ENCODE data around the gene CCDC40.
A peak's percentile ranks its signal among the peaks of the same experiment; 100 is the strongest.

CCDC40 gene

DNA sequence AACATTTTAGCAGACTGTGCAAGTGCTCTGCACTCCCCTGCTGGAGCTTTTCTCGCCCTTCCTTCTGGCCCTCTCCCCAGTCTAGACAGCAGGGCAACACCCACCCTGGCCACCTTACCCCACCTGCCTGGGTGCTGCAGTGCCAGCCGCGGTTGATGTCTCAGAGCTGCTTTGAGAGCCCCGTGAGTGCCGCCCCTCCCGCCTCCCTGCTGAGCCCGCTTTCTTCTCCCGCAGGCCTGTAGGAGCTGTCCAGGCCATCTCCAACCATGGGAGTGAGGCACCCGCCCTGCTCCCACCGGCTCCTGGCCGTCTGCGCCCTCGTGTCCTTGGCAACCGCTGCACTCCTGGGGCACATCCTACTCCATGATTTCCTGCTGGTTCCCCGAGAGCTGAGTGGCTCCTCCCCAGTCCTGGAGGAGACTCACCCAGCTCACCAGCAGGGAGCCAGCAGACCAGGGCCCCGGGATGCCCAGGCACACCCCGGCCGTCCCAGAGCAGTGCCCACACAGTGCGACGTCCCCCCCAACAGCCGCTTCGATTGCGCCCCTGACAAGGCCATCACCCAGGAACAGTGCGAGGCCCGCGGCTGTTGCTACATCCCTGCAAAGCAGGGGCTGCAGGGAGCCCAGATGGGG lies 68.0 kb downstream of the CCDC40 start:
- peak; percentile 80 for DNase-seq

GRCh38 chr17:80104956-80105375 lies 68.5 kb downstream of the CCDC40 start:
- no peak for DNase-seq

DNA sequence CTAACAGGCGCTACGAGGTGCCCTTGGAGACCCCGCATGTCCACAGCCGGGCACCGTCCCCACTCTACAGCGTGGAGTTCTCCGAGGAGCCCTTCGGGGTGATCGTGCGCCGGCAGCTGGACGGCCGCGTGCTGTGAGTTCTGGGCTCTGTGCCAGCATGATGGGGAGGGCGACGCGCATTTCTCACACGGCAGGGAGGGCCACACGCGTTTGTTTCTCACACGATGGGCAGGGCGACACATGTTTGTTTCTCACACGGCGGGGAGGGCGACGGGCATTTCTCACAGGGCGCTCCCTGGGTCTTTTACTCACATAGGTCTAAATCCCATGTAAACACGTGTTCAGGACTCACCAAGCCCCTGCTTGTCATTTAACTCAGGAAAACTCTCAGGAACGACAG lies 69.3 kb downstream of the CCDC40 start:
- peak; percentile 39 for DNase-seq

- no peak for DNase-seq
These were observed 69.7 kb downstream of the CCDC40 start for GRCh38 chr17:80106176-80106575.

DNA sequence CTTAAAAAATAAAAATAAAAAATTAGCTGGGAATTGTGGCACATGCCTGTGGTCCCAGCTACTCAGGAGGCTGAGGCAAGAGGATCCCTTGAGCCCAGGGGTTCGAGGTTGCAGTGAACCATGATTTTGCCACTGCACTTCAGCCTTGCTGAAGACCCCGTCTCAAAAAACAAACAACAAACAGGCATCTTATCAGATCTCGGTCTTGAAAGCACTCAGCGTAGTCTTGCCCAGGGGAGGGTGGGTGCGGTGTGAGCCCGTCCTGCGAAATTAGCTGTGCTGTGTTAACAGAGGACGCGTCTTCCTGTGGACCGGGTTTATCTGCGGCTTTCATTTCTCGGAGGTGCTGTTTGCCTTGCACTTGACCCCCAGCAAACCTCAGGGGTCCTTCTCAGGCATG lies 70.3 kb downstream of the CCDC40 start:
- DNase-seq = no peak

DNA sequence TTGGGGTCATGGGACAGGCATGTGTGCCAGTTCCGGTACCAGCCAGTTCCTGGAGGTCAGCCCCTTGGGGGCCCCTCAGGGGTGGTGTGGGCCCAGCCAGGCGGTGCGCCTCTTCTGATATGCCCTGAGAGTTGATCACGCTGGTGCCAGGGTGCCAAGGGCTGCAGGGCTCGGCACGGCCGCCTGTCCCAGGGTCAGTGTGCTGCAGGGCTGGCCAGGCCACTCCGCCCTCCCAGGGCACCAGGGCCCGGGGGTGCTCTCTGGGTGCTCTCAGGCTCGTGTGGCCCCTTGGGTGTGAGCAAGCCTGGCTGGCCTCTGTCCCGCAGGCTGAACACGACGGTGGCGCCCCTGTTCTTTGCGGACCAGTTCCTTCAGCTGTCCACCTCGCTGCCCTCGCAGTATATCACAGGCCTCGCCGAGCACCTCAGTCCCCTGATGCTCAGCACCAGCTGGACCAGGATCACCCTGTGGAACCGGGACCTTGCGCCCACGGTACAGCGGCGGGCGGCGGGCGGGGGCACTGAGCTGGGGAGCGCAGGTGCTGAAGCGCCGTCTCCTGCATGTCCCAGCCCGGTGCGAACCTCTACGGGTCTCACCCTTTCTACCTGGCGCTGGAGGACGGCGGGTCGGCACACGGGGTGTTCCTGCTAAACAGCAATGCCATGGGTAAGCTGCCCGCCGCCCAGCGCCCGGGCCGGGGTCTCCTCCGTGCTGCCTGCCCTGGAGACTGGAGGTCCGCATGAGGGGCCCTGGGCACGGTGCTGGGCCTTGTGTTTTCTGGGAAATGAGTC lies 71.0 kb downstream of the CCDC40 start:
- no peak for DNase-seq

DNA sequence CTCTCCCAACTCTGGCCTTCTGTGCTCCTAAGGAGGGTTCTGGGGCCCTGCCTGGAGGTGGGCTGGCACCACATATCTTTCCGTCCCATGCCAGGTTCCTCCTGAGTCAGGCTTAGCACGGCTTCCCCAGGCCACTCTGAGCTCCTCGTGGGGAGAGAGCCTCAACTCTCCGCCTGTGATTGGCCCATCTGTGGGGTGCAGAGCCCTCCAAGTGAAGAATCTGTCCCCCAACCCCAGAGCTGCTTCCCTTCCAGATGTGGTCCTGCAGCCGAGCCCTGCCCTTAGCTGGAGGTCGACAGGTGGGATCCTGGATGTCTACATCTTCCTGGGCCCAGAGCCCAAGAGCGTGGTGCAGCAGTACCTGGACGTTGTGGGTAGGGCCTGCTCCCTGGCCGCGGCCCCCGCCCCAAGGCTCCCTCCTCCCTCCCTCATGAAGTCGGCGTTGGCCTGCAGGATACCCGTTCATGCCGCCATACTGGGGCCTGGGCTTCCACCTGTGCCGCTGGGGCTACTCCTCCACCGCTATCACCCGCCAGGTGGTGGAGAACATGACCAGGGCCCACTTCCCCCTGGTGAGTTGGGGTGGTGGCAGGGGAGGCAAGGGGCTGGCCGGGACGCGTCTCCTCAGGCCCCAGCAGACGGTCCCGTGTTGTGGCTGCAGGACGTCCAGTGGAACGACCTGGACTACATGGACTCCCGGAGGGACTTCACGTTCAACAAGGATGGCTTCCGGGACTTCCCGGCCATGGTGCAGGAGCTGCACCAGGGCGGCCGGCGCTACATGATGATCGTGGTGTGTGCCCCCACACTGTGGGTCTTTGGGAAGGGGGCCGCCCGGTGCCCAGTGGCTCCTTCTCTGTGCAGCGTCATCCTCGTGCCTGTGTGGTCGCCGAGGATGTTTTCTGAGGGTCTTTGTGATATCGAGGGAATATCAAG lies 71.9 kb downstream of the CCDC40 start:
- DNase-seq = no peak

DNA sequence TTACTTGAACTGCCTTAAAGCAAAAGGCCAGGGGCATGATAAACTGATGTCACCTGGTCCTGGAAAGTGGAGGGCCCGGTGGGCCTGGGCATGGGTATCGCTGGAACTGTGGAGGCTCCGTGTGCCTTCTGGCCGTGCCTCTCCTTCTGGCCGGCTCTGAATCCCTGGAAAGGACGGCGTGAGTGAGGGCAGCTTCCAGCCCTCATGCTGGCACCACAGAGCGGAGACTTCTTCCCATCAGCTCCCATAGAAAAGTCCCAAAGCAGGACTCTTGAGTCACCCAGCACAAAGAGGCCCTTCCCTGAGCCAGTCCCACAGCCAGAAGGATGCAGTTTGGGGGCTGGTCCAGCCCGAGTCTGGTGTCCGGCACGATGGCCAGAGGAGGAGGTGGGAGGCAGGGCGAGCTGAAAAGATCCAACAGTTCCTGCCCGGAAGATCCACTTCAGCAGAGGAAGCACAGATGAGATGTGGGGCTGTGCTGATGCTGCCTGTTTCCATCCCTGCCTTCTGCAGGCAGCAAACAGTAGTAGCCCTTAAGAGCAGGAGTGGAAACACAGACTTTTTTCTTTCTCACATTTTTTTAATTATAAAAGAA lies 72.7 kb downstream of the CCDC40 start:
- DNase-seq = no peak

DNA sequence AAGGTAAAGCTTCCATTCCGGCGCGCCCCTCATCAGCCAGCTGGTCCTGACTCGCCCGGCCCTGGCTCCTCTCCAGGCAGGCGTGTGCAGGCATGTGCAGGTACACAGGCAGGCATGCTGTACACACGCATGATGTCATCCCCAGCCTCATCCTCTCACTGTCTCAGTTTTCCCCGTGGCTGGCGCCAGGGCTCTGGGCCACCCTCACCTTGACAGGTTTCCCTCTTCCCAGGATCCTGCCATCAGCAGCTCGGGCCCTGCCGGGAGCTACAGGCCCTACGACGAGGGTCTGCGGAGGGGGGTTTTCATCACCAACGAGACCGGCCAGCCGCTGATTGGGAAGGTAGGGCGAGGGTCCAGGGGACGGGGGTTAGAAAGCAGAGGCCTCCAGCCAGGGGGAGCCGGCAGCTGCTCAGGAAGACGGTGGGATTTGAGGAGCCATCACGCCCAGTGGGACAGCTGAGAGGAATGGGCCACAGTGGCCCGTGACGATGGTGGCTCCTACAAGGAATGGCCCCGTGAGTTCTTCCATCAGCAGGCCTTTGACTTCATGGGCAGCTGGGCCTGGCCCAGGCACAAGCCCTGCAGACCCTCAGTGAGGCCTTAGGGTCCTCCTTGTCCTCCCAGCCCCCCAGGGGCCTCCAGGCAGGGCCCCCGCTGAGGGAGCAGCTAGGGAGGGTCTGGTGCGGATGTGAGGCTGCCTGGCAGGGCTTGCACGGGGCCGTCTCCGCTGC lies 73.4 kb downstream of the CCDC40 start:
- DNase-seq = no peak

DNA sequence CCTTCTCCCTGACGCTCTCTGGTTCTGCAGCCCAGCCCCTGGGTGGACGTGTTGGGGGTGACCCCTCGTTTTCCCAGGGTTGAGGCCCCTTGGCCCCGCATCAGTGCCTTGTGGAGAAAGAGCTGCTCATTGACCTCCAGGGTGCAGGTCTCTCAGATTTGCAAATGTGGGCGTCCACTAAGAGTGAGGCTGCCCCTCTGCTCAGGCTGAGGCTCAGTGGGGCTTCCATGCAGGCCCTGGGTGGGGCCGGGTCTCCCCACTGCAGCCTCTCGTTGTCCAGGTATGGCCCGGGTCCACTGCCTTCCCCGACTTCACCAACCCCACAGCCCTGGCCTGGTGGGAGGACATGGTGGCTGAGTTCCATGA lies 74.0 kb downstream of the CCDC40 start:
- no peak for DNase-seq

GRCh38 chr17:80110927-80111701 lies 74.7 kb downstream of the CCDC40 start:
- no peak for DNase-seq

- no peak for DNase-seq
These were observed 75.4 kb downstream of the CCDC40 start for GRCh38 chr17:80111702-80112470.

DNA sequence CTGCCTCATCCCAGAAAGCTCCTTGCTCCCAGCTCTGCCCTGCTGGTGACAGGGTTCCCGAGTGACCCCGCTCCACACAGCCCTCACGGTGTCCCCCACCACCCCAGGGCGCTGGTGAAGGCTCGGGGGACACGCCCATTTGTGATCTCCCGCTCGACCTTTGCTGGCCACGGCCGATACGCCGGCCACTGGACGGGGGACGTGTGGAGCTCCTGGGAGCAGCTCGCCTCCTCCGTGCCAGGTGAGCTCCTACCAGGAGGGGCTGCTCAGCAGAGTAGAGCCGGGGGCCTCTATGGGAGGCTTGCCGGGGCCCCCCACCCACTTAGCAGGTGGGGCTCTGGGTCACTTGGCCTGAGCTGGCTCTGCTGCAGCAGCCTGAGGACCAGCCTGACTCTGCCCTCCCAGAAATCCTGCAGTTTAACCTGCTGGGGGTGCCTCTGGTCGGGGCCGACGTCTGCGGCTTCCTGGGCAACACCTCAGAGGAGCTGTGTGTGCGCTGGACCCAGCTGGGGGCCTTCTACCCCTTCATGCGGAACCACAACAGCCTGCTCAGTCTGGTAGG lies 76.1 kb downstream of the CCDC40 start:
- DNase-seq = no peak

DNA sequence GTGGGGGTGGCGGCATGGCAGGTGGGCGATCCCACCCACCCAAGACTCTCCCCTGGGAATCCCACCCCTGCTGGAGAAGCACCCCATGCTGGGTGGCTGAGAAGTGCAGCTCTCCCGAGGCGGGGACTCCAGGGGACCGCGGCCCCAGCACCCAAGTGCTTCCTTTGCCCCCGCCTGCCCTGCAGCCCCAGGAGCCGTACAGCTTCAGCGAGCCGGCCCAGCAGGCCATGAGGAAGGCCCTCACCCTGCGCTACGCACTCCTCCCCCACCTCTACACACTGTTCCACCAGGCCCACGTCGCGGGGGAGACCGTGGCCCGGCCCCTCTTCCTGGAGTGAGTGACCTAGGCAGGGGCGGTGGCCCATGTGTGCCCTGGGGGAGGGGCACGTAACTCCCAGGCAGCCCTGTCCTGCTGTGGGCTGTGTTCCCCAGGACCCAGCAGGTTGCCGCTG lies 76.6 kb downstream of the CCDC40 start:
- no peak for DNase-seq

DNA sequence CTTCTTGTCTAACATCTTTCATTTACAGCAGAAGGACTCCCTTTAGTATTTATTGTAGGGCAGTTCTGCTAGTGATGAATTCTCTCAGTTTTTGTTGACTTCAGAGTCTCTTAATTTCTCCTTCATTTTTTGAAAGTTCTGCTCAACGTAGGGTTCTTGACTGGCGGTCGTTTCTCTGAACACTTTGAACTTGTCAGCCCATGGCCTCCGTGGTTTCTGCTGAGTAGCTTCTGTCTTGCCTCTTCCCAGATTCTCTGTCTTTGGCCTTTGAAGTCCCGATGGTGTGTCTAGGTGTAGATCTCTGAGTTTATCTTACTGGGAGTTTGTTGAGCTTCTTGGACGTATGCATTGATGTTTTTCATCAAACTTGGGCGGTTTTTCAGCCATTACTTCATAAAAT lies 78.3 kb downstream of the CCDC40 start:
- no peak for DNase-seq

GRCh38 chr17:80115159-80115558 lies 78.7 kb downstream of the CCDC40 start:
- no peak for DNase-seq

DNA sequence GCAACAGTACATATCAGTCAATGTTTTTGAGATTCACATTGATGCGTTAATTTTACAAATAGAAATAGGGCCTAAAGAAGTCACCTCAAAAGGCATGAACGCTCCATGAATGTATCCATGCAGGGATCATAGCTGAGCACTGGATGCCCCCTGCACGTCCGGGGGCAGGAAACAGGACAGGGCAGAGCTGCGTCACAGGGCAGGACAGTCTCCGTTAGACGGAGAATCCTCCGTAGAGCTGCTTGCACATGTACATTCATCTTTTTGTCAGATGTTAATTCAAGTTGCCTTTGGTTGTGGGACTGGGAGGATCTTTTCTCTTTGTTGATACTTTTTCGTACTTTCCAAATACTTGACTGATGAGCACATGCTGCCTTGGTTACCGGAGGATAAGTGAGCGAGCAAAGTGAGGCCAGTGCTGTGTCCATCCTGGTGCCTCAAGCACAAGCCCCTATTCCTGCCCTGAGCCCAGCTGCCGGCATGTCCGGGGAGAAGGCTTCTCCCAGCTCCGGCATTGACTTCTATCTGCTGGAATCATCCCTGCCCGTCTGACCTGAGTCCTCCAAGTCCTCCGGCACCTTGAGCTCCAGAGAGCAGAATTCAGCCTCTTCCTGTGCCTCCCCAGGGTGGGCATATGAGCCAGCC lies 80.0 kb downstream of the CCDC40 start:
- DNase-seq = no peak

- no peak for DNase-seq
These were observed 80.5 kb downstream of the CCDC40 start for GRCh38 chr17:80116921-80117380.

GRCh38 chr17:80117491-80118401 lies 81.3 kb downstream of the CCDC40 start:
- no peak for DNase-seq
